Fibroblast of mammary gland (primary cell): ENCODE data around the gene PBLD.
"Not testable (repeated sequence)": the region's sequence is repeated elsewhere in the genome, so short reads cannot be mapped to it uniquely, and the experiment has no call there.

Source experiments
- DNase-seq: peaks from one replicate; pipeline ENCODE4 v3.0.0-alpha.2; 2010; ENCODE audit warnings: low read depth
- H3K4me3 ChIP-seq: 2 replicates; pipeline ENCODE4 v1.5.1; 2011; ENCODE audit warnings: low read depth, mild to moderate bottlenecking, low read length, moderate library complexity; ENCODE audit not compliant: control insufficient read depth
- CTCF ChIP-seq: conservative IDR thresholded peaks from 2 replicates; pipeline ENCODE4 v1.5.1; 2011; ENCODE audit warnings: low read depth, low read length, inconsistent platforms; ENCODE audit not compliant: control insufficient read depth, insufficient read depth

PBLD gene

GRCh38 chr10:68331455-68332258 is 1.1 kb downstream of the PBLD start, which contains the start of gene HNRNPH3:
Gene HNRNPH3, plus strand, starts transcription at chr10:68332064. Its CDS starts 5,158 bp downstream, at chr10:68337222.
- no peak for TF ChIP-seq CTCF
- peak within 1 kb of the TSS; percentile 91 for H3K4me3 ChIP-seq
- DNase-seq = peak; percentile 96

GRCh38 chr10:68330852-68331454 is 1.8 kb downstream of the PBLD start:
- H3K4me3 ChIP-seq = peak overlapping the region; percentile 91
- peak; percentile 44 for DNase-seq
- no peak for TF ChIP-seq CTCF

GRCh38 chr10:68329506-68329861 is 3.2 kb downstream of the PBLD start:
- no peak for TF ChIP-seq CTCF
- no peak for DNase-seq
- H3K4me3 ChIP-seq = no peak overlapping the region

GRCh38 chr10:68327889-68328786 is 4.6 kb downstream of the PBLD start:
- TF ChIP-seq CTCF = no peak
- H3K4me3 ChIP-seq = peak overlapping the region; percentile 19
- DNase-seq = peak; percentile 79

- not testable (repeated sequence) for H3K4me3 ChIP-seq, DNase-seq
These were observed 8.3 kb downstream of the PBLD start for GRCh38 chr10:68324396-68324795.

- DNase-seq = no peak
- no peak for TF ChIP-seq CTCF
- no peak overlapping the region for H3K4me3 ChIP-seq
These were observed 14.2 kb downstream of the PBLD start for GRCh38 chr10:68318331-68319059.
